NT2/D1 (cell line): ENCODE measurements around the gene CD38.

ENCODE experiments used
- YY1 ChIP-seq: IDR thresholded peaks from 2 replicates; pipeline ENCODE4 v1.6.1; 2011; ENCODE audit not compliant: insufficient read length, insufficient read depth
- ZNF274 ChIP-seq: IDR thresholded peaks from 2 replicates; pipeline ENCODE4 v1.6.1; 2011; ENCODE audit warnings: mild to moderate bottlenecking, low read depth, low read length

GRCh38 chr4:15758294-15758693 is 19.8 kb upstream of the CD38 start:
- TF ChIP-seq YY1: no peak
- TF ChIP-seq ZNF274: no peak
